ENCODE results near the gene GADL1. TPM values are rescaled to one million over a fixed set of nuclear protein-coding genes. Genes with fewer than 3 reads are reported as not detected.

Gene GADL1
- total RNA-seq, 1 experiment from 2014 or later, result not detected

GRCh38 chr3:30720586-30721313, 173.7 kb downstream of the GADL1 start:
- Histone ChIP-seq H3K4me3 (ENCODE audit: insufficient read depth, low read depth, low read length) (no peak overlapping the region), H3K27me3 (ENCODE audit: control insufficient read depth, insufficient read depth, low read length) (no peaks in the 10 kb centered on the region)
- DNase-seq, result no peak

GRCh38 chr3:30719536-30719935, 174.9 kb downstream of the GADL1 start:
- H3K36me3 ChIP-seq (replicated peaks; ENCODE audit: control insufficient read depth, insufficient read depth, low read length), result no peaks in the 10 kb centered on the region
- H3K4me3 ChIP-seq (ENCODE audit: insufficient read depth, low read depth, low read length), result no peak overlapping the region
- no peaks in the 10 kb centered on the region for H3K27me3 ChIP-seq (ENCODE audit: control insufficient read depth, insufficient read depth, low read length)
- no peak for DNase-seq

More at GRCh38 chr3:30720586-30721313, 173.7 kb downstream of the GADL1 start:
- no peaks in the 10 kb centered on the region for H3K36me3 ChIP-seq (replicated peaks; ENCODE audit: control insufficient read depth, insufficient read depth, low read length)

- Histone ChIP-seq H3K4me3 (ENCODE audit: insufficient read depth, low read depth, low read length) (no peak overlapping the region), H3K36me3 (replicated peaks; ENCODE audit: control insufficient read depth, insufficient read depth, low read length) (no peaks in the 10 kb centered on the region), H3K27me3 (ENCODE audit: control insufficient read depth, insufficient read depth, low read length) (no peaks in the 10 kb centered on the region)
- DNase-seq, result no peak
Measured at GRCh38 chr3:30713885-30714503, 180.5 kb downstream of the GADL1 start.

- no peaks in the 10 kb centered on the region for H3K36me3 ChIP-seq (replicated peaks; ENCODE audit: control insufficient read depth, insufficient read depth, low read length)
- no peak overlapping the region for H3K4me3 ChIP-seq (ENCODE audit: insufficient read depth, low read depth, low read length)
- DNase-seq, result no peak
- no peaks in the 10 kb centered on the region for H3K27me3 ChIP-seq (ENCODE audit: control insufficient read depth, insufficient read depth, low read length)
Measured at GRCh38 chr3:30712991-30713390, 181.5 kb downstream of the GADL1 start.

- no peak for DNase-seq
Measured at GRCh38 chr3:30711867-30712266, 182.6 kb downstream of the GADL1 start.

GRCh38 chr3:30711151-30711550, 183.3 kb downstream of the GADL1 start:
- H3K4me3 ChIP-seq (ENCODE audit: insufficient read depth, low read depth, low read length), result no peak overlapping the region
- H3K27me3 ChIP-seq (ENCODE audit: control insufficient read depth, insufficient read depth, low read length), result no peaks in the 10 kb centered on the region
- DNase-seq, result no peak
- H3K36me3 ChIP-seq (replicated peaks; ENCODE audit: control insufficient read depth, insufficient read depth, low read length), result no peaks in the 10 kb centered on the region

More at GRCh38 chr3:30711867-30712266, 182.6 kb downstream of the GADL1 start:
- no peaks in the 10 kb centered on the region for H3K36me3 ChIP-seq (replicated peaks; ENCODE audit: control insufficient read depth, insufficient read depth, low read length)
- no peak overlapping the region for H3K4me3 ChIP-seq (ENCODE audit: insufficient read depth, low read depth, low read length)
- H3K27me3 ChIP-seq (ENCODE audit: control insufficient read depth, insufficient read depth, low read length), result no peaks in the 10 kb centered on the region

GRCh38 chr3:30710017-30710416, 184.4 kb downstream of the GADL1 start:
- Histone ChIP-seq H3K4me3 (ENCODE audit: insufficient read depth, low read depth, low read length) (no peak overlapping the region), H3K36me3 (replicated peaks; ENCODE audit: control insufficient read depth, insufficient read depth, low read length) (no peaks in the 10 kb centered on the region), H3K27me3 (ENCODE audit: control insufficient read depth, insufficient read depth, low read length) (no peaks in the 10 kb centered on the region)
- no peak for DNase-seq

GRCh38 chr3:30708472-30708871, 186.0 kb downstream of the GADL1 start:
- Histone ChIP-seq H3K36me3 (replicated peaks; ENCODE audit: control insufficient read depth, insufficient read depth, low read length) (no peaks in the 10 kb centered on the region), H3K4me3 (ENCODE audit: insufficient read depth, low read depth, low read length) (no peak overlapping the region), H3K27me3 (ENCODE audit: control insufficient read depth, insufficient read depth, low read length) (no peaks in the 10 kb centered on the region)
- DNase-seq, result no peak

- no peak for DNase-seq
- Histone ChIP-seq H3K27me3 (ENCODE audit: control insufficient read depth, insufficient read depth, low read length) (no peaks in the 10 kb centered on the region), H3K36me3 (replicated peaks; ENCODE audit: control insufficient read depth, insufficient read depth, low read length) (no peaks in the 10 kb centered on the region)
Measured at GRCh38 chr3:30707825-30708224, 186.6 kb downstream of the GADL1 start.

GRCh38 chr3:30704931-30705890, 189.2 kb downstream of the GADL1 start:
- Histone ChIP-seq H3K27me3 (ENCODE audit: control insufficient read depth, insufficient read depth, low read length) (no peaks in the 10 kb centered on the region), H3K4me3 (ENCODE audit: insufficient read depth, low read depth, low read length) (no peak overlapping the region), H3K36me3 (replicated peaks; ENCODE audit: control insufficient read depth, insufficient read depth, low read length) (no peaks in the 10 kb centered on the region)
- DNase-seq, result no peak

More at GRCh38 chr3:30707825-30708224, 186.6 kb downstream of the GADL1 start:
- no peak overlapping the region for H3K4me3 ChIP-seq (ENCODE audit: insufficient read depth, low read depth, low read length)

- DNase-seq, result no peak
- Histone ChIP-seq H3K4me3 (ENCODE audit: insufficient read depth, low read depth, low read length) (no peak overlapping the region), H3K36me3 (replicated peaks; ENCODE audit: control insufficient read depth, insufficient read depth, low read length) (no peaks in the 10 kb centered on the region)
Measured at GRCh38 chr3:30702828-30703397, 191.5 kb downstream of the GADL1 start.

GRCh38 chr3:30702038-30702827, 192.2 kb downstream of the GADL1 start:
- Histone ChIP-seq H3K27me3 (ENCODE audit: control insufficient read depth, insufficient read depth, low read length) (no peaks in the 10 kb centered on the region), H3K36me3 (replicated peaks; ENCODE audit: control insufficient read depth, insufficient read depth, low read length) (no peaks in the 10 kb centered on the region), H3K4me3 (ENCODE audit: insufficient read depth, low read depth, low read length) (no peak overlapping the region)
- DNase-seq, result no peak

More at GRCh38 chr3:30702828-30703397, 191.5 kb downstream of the GADL1 start:
- H3K27me3 ChIP-seq (ENCODE audit: control insufficient read depth, insufficient read depth, low read length), result no peaks in the 10 kb centered on the region

GRCh38 chr3:30700702-30701321, 193.6 kb downstream of the GADL1 start:
- Histone ChIP-seq H3K36me3 (replicated peaks; ENCODE audit: control insufficient read depth, insufficient read depth, low read length) (no peaks in the 10 kb centered on the region), H3K27me3 (ENCODE audit: control insufficient read depth, insufficient read depth, low read length) (no peaks in the 10 kb centered on the region), H3K4me3 (ENCODE audit: insufficient read depth, low read depth, low read length) (no peak overlapping the region)
- no peak for DNase-seq
